ENCODE measurements around the gene SLC25A6. TPM values are rescaled to one million over a fixed set of nuclear protein-coding genes. Genes with fewer than 3 reads are reported as not detected.

SLC25A6 gene
- total RNA-seq, 1 experiment from 2014 or later = 553 TPM

GRCh38 chrX:1336331-1336943 lies 55.5 kb downstream of the SLC25A6 start, which contains the start of gene IL3RA:
Gene IL3RA (plus strand): TSS chrX:1336785. CDS start chrX:1341766, 4,981 bp downstream.
- Histone ChIP-seq H3K4me1 (ENCODE audit: insufficient read depth, low read length) (no peaks in the 10 kb centered on the region), H2BK20ac (ENCODE audit: low read depth, low read length, poor library complexity, severe bottlenecking) (peak within 1 kb of the TSS; percentile 61), H3K9ac (ENCODE audit: extremely low read depth, insufficient read length, low read length) (no peak within 1 kb of the TSS), H3K79me1 (ENCODE audit: insufficient read depth, low read depth, low read length, poor library complexity, severe bottlenecking) (no peaks in the 10 kb centered on the region), H4K20me1 (ENCODE audit: control insufficient read depth, insufficient read depth, insufficient read length) (no peaks in the 10 kb centered on the region), H3K14ac (ENCODE audit: insufficient read depth, low read length) (no peak within 1 kb of the TSS), H3K4ac (ENCODE audit: low read depth, low read length) (no peak within 1 kb of the TSS), H3K27me3 (ENCODE audit: insufficient read depth, low read length) (no peaks in the 10 kb centered on the region), H3K23me2 (ENCODE audit: insufficient read length, low read depth, low read length, poor library complexity, severe bottlenecking) (no peaks in the 10 kb centered on the region), H3K4me2 (ENCODE audit: insufficient read depth, insufficient read length, low read length) (no peak within 1 kb of the TSS), H2BK120ac (ENCODE audit: low read depth, low read length, poor library complexity, severe bottlenecking) (no peak within 1 kb of the TSS), H2AK5ac (ENCODE audit: insufficient read length, low read length) (no peak within 1 kb of the TSS), H3T11ph (ENCODE audit: low read length) (no peak within 1 kb of the TSS), H2BK5ac (ENCODE audit: insufficient read length, low read length) (no peak within 1 kb of the TSS), H3K18ac (ENCODE audit: insufficient read length, low read depth, low read length) (no peak within 1 kb of the TSS), H2BK15ac (ENCODE audit: low read depth, low read length) (no peak within 1 kb of the TSS), H3K27ac (ENCODE audit: insufficient read length, low read depth, low read length) (no peak within 1 kb of the TSS), H3K56ac (ENCODE audit: insufficient read length, low read depth, low read length) (no peak within 1 kb of the TSS), H2AFZ (ENCODE audit: low read length) (no peak within 1 kb of the TSS), H2BK12ac (ENCODE audit: insufficient read length, low read depth, low read length) (no peak within 1 kb of the TSS), H4K5ac (ENCODE audit: insufficient read length, low read depth, low read length) (no peak within 1 kb of the TSS), H4K8ac (replicated peaks; ENCODE audit: insufficient read length, low read depth, low read length) (no peak within 1 kb of the TSS), H3K23ac (ENCODE audit: insufficient read length, low read depth, low read length) (no peak within 1 kb of the TSS), H4K91ac (ENCODE audit: insufficient read length, low read depth, low read length) (no peak within 1 kb of the TSS), H3K79me2 (ENCODE audit: insufficient read depth, low read length) (no peaks in the 10 kb centered on the region), H3K9me3 (ENCODE audit: control insufficient read depth, low read depth, low read length) (no peaks in the 10 kb centered on the region)
- H3K27ac Mint-ChIP-seq = peak within 1 kb of the TSS in 1 of 3 experiments; percentile 33; a peak in 1 of 7 replicates
- TF ChIP-seq CTCF (conservative IDR thresholded peaks at IDR 0.05) = no peak
- WGBS (ENCODE audit: extremely low coverage, insufficient read length, low lambda C conversion rate) = no CpG with 5 or more reads among the region's 14 CpGs
- H3K4me3 Mint-ChIP-seq = no peak within 1 kb of the TSS
- H3K36me3 Mint-ChIP-seq (ENCODE audit: insufficient read depth in 1 of 3, low read depth in 3 of 3) = peaks cover 3 to 5% (median 3%) of the 10 kb centered on the region in 3 experiments; a peak in 6 of 7 replicates
- peaks cover 16 to 20% of the 10 kb centered on the region in 2 experiments for H3K9me3 Mint-ChIP-seq
- peaks cover 0 to 3% of the 10 kb centered on the region in 2 experiments; a peak in 1 of 4 replicates for H3K4me1 Mint-ChIP-seq
- no peak for DNase-seq
- no peaks in the 10 kb centered on the region; the same call in none of the 2 replicates for H3K27me3 Mint-ChIP-seq (ENCODE audit: low read depth)

Other genes with a start within 250 kb of the SLC25A6 start
- not detected in 2 replicates for gene CRLF2, start 179.5 kb downstream of the SLC25A6 start, total RNA-seq (2021)
- gene CSF2RA, start 123.3 kb downstream of the SLC25A6 start, total RNA-seq (2021) = 4.4 and 4.7 TPM in 2 replicates
- 0.24 TPM in 1 of 2 replicates, not detected in the other for gene IL3RA, start 55.3 kb downstream of the SLC25A6 start, total RNA-seq (2021)
- gene ASMTL, start 60.8 kb upstream of the SLC25A6 start, total RNA-seq (2021) = 59.8 and 64.2 TPM in 2 replicates
- not detected in 2 replicates for gene P2RY8, start 145.1 kb upstream of the SLC25A6 start, total RNA-seq (2021)
- gene AKAP17A, start 199.5 kb upstream of the SLC25A6 start, total RNA-seq (2021) = 39.7 and 42.1 TPM in 2 replicates
- 1.0 and 1.4 TPM in 2 replicates for gene ASMT, start 222.9 kb upstream of the SLC25A6 start, total RNA-seq (2021)

All from H9 (cell line).